ENCODE data around the gene SLIT3.
"Not testable (repeated sequence)": the region's sequence is repeated elsewhere in the genome, so short reads cannot be mapped to it uniquely, and the experiment has no call there.

The SLIT3 gene

GRCh38 chr5:168648016-168648415 lies 652.9 kb downstream of the SLIT3 start:
- no peak for DNase-seq

GRCh38 chr5:168647083-168647482 lies 653.9 kb downstream of the SLIT3 start:
- DNase-seq: no peak

GRCh38 chr5:168646335-168646734 lies 654.6 kb downstream of the SLIT3 start:
- DNase-seq: no peak

GRCh38 chr5:168645195-168645594 lies 655.7 kb downstream of the SLIT3 start:
- no peak for DNase-seq

GRCh38 chr5:168642019-168642418 lies 658.9 kb downstream of the SLIT3 start:
- DNase-seq: no peak

- DNase-seq: not testable (repeated sequence)
Observed at GRCh38 chr5:168638846-168639245, 662.1 kb downstream of the SLIT3 start.

- no peak for DNase-seq
Observed at GRCh38 chr5:168637793-168638192, 663.1 kb downstream of the SLIT3 start.

GRCh38 chr5:168637281-168637680 lies 663.7 kb downstream of the SLIT3 start:
- no peak for DNase-seq

GRCh38 chr5:168630958-168631357 lies 670.0 kb downstream of the SLIT3 start:
- DNase-seq: not testable (repeated sequence)

GRCh38 chr5:168624850-168625364 lies 676.0 kb downstream of the SLIT3 start:
- no peak for DNase-seq

GRCh38 chr5:168620807-168621206 lies 680.1 kb downstream of the SLIT3 start:
- DNase-seq: no peak

GRCh38 chr5:168614661-168615060 lies 686.3 kb downstream of the SLIT3 start:
- no peak for DNase-seq

- DNase-seq: no peak
Observed at GRCh38 chr5:168613996-168614395, 686.9 kb downstream of the SLIT3 start.

GRCh38 chr5:168613396-168613795 lies 687.5 kb downstream of the SLIT3 start:
- DNase-seq: no peak

GRCh38 chr5:168612996-168613395 lies 687.9 kb downstream of the SLIT3 start:
- DNase-seq: no peak

- DNase-seq: no peak
Observed at GRCh38 chr5:168612123-168612522, 688.8 kb downstream of the SLIT3 start.
